ENCODE measurements around the gene ZBTB40.

ZBTB40 gene

GRCh38 chr1:22507587-22507986 lies 55.9 kb downstream of the ZBTB40 start:
- DNase-seq: no peak

GRCh38 chr1:22508329-22508728 lies 56.7 kb downstream of the ZBTB40 start:
- DNase-seq: peak; percentile 62

GRCh38 chr1:22508991-22509390 lies 57.3 kb downstream of the ZBTB40 start:
- DNase-seq: peak; percentile 47

GRCh38 chr1:22509815-22510214 lies 58.2 kb downstream of the ZBTB40 start:
- DNase-seq: no peak

GRCh38 chr1:22512873-22513272 lies 61.2 kb downstream of the ZBTB40 start:
- DNase-seq: no peak

GRCh38 chr1:22516906-22517571 lies 65.4 kb downstream of the ZBTB40 start:
- DNase-seq: no peak

GRCh38 chr1:22517956-22518355 lies 66.3 kb downstream of the ZBTB40 start:
- DNase-seq: no peak

GRCh38 chr1:22518379-22518778 lies 66.7 kb downstream of the ZBTB40 start:
- no peak for DNase-seq

GRCh38 chr1:22520871-22521270 lies 69.2 kb downstream of the ZBTB40 start:
- no peak for DNase-seq

- DNase-seq: no peak
These were observed 70.0 kb downstream of the ZBTB40 start for GRCh38 chr1:22521692-22522091.

- DNase-seq: no peak
These were observed 70.6 kb downstream of the ZBTB40 start for GRCh38 chr1:22522221-22522743.

GRCh38 chr1:22524481-22524880 lies 72.8 kb downstream of the ZBTB40 start:
- no peak for DNase-seq

GRCh38 chr1:22525211-22525610 lies 73.6 kb downstream of the ZBTB40 start:
- no peak for DNase-seq

GRCh38 chr1:22525646-22526045 lies 74.0 kb downstream of the ZBTB40 start:
- no peak for DNase-seq

GRCh38 chr1:22526098-22526497 lies 74.4 kb downstream of the ZBTB40 start:
- DNase-seq: no peak

- no peak for DNase-seq
These were observed 75.0 kb downstream of the ZBTB40 start for GRCh38 chr1:22526677-22527076.

- no peak for DNase-seq
These were observed 75.5 kb downstream of the ZBTB40 start for GRCh38 chr1:22527122-22527521.

- DNase-seq: no peak
These were observed 76.1 kb downstream of the ZBTB40 start for GRCh38 chr1:22527555-22528296.

GRCh38 chr1:22528451-22528850 lies 76.8 kb downstream of the ZBTB40 start:
- no peak for DNase-seq

GRCh38 chr1:22529901-22530621 lies 78.4 kb downstream of the ZBTB40 start:
- DNase-seq: no peak

GRCh38 chr1:22530715-22531114 lies 79.1 kb downstream of the ZBTB40 start:
- DNase-seq: no peak

GRCh38 chr1:22531251-22531650 lies 79.6 kb downstream of the ZBTB40 start:
- DNase-seq: no peak

GRCh38 chr1:22533244-22533895 lies 81.7 kb downstream of the ZBTB40 start:
- no peak for DNase-seq
